Astrocyte (in vitro differentiated cells and primary cell): Measurements from ENCODE around the gene IPO13. TPM values are rescaled to one million over a fixed set of nuclear protein-coding genes. Genes with fewer than 3 reads are reported as not detected.

ENCODE experiments used
- DNase-seq: peaks from one replicate; pipeline ENCODE4 v3.0.0-alpha.2; 2010; ENCODE audit warnings: low read depth
- FAIRE-seq: peaks from 2 replicates; lab custom pipeline; 2011; peaks lifted over from hg19 to GRCh38; lab: Jason Lieb, UNC
- H2AFZ ChIP-seq: 2 replicates; pipeline ENCODE4 v1.6.0; 2012; ENCODE audit warnings: low read depth, low read length, inconsistent platforms
- H3K27ac ChIP-seq: 2 replicates; pipeline ENCODE4 v1.5.1; 2011; ENCODE audit warnings: low read depth, low read length, inconsistent platforms
- H3K27me3 ChIP-seq: 2 replicates; pipeline ENCODE4 v1.6.0; 2011; ENCODE audit warnings: low read length, inconsistent platforms; ENCODE audit not compliant: insufficient read depth
- H3K36me3 ChIP-seq: 2 replicates; pipeline ENCODE4 v1.5.1; 2011; ENCODE audit warnings: low read length, inconsistent platforms; ENCODE audit not compliant: insufficient read depth
- H3K4me1 ChIP-seq: 2 replicates; pipeline ENCODE4 v1.5.1; 2011; ENCODE audit warnings: low read length, inconsistent platforms; ENCODE audit not compliant: insufficient read depth
- H3K4me2 ChIP-seq: 2 replicates; pipeline ENCODE4 v1.6.0; 2012; ENCODE audit warnings: low read length, inconsistent platforms
- H3K4me3 ChIP-seq: 2 replicates; pipeline ENCODE4 v1.5.1; 2011; ENCODE audit warnings: low read depth, mild to moderate bottlenecking, low read length, inconsistent platforms; ENCODE audit not compliant: insufficient read depth
- H3K79me2 ChIP-seq: 2 replicates; pipeline ENCODE4 v1.6.0; 2012; ENCODE audit warnings: mild to moderate bottlenecking, low read length, inconsistent platforms; ENCODE audit not compliant: insufficient read depth
- H3K9ac ChIP-seq: 2 replicates; pipeline ENCODE4 v1.6.0; 2012; ENCODE audit warnings: mild to moderate bottlenecking, low read length, inconsistent platforms
- H3K9me3 ChIP-seq: 2 replicates; pipeline ENCODE4 v1.5.1; 2012; ENCODE audit warnings: low read depth, mild to moderate bottlenecking, low read length, inconsistent platforms; ENCODE audit not compliant: insufficient read depth
- H4K20me1 ChIP-seq: 2 replicates; pipeline ENCODE4 v1.6.0; 2012; ENCODE audit warnings: low read length, inconsistent platforms; ENCODE audit not compliant: insufficient read depth
- H3K27ac Mint-ChIP-seq: one replicate; pipeline ENCODE4 v1.8.0; 2021; ENCODE audit warnings: mild to moderate bottlenecking, mixed read lengths; ENCODE audit not compliant: unreplicated experiment
- H3K27me3 Mint-ChIP-seq: one replicate; pipeline ENCODE4 v1.8.0; 2021; ENCODE audit warnings: low read depth, mixed read lengths; ENCODE audit not compliant: unreplicated experiment
- H3K36me3 Mint-ChIP-seq: one replicate; pipeline ENCODE4 v1.8.0; 2021; ENCODE audit warnings: low read depth, mixed read lengths; ENCODE audit not compliant: unreplicated experiment
- H3K4me1 Mint-ChIP-seq: one replicate; pipeline ENCODE4 v1.8.0; 2021; ENCODE audit warnings: low read depth, mixed read lengths; ENCODE audit not compliant: unreplicated experiment
- H3K4me3 Mint-ChIP-seq: one replicate; pipeline ENCODE4 v1.8.0; 2021; ENCODE audit warnings: mild to moderate bottlenecking, moderate library complexity, mixed read lengths; ENCODE audit not compliant: unreplicated experiment
- H3K9me3 Mint-ChIP-seq: one replicate; pipeline ENCODE4 v1.8.0; 2021; ENCODE audit warnings: mild to moderate bottlenecking, mixed read lengths; ENCODE audit not compliant: unreplicated experiment
- CTCF ChIP-seq: IDR thresholded peaks from 2 replicates; pipeline ENCODE4 v1.5.1; 2011; ENCODE audit warnings: low read depth, mild to moderate bottlenecking, inconsistent platforms, low read length, moderate library complexity; ENCODE audit not compliant: insufficient read depth
- EZH2 ChIP-seq: IDR thresholded peaks from 2 replicates; pipeline ENCODE4 v1.6.1; 2012; ENCODE audit warnings: mild to moderate bottlenecking, low read length, inconsistent platforms; ENCODE audit not compliant: insufficient read depth
- total RNA-seq: library from RNA; stranded (reverse); gene quantifications from 2 replicates; pipeline ENCODE4 v1.2.1, GENCODE V29; 2021

IPO13 gene
- total RNA-seq, 1 donor from 2014 or later: 31.0 TPM

- Histone ChIP-seq H3K9ac (no peak overlapping the region), H3K36me3 (no peaks in the 10 kb centered on the region), H3K79me2 (no peaks in the 10 kb centered on the region), H3K4me1 (peaks cover 1% of the 10 kb centered on the region), H4K20me1 (no peaks in the 10 kb centered on the region), H3K27ac (no peak overlapping the region), H2AFZ (no peak overlapping the region), H3K27me3 (no peaks in the 10 kb centered on the region), H3K4me3 (no peak overlapping the region), H3K4me2 (no peak overlapping the region), H3K9me3 (no peaks in the 10 kb centered on the region)
- H3K27ac Mint-ChIP-seq: no peak overlapping the region
- DNase-seq: no peak
- peaks cover 2% of the 10 kb centered on the region for H3K27me3 Mint-ChIP-seq
- FAIRE-seq: no peak
- peaks cover 2% of the 10 kb centered on the region for H3K9me3 Mint-ChIP-seq
- peaks cover 2% of the 10 kb centered on the region for H3K4me1 Mint-ChIP-seq
- H3K36me3 Mint-ChIP-seq: peaks cover 13% of the 10 kb centered on the region
- no peak overlapping the region for H3K4me3 Mint-ChIP-seq
- TF ChIP-seq EZH2 (no peak), CTCF (no peak)
Measured at GRCh38 chr1:43995984-43996732, 49.4 kb downstream of the IPO13 start.

- no peak overlapping the region for H3K27ac ChIP-seq
- Mint-ChIP-seq H3K27me3 (peaks cover 2% of the 10 kb centered on the region), H3K9me3 (peaks cover 2% of the 10 kb centered on the region), H3K27ac (no peak overlapping the region), H3K4me3 (no peak overlapping the region), H3K4me1 (peaks cover 2% of the 10 kb centered on the region), H3K36me3 (peaks cover 17% of the 10 kb centered on the region)
- TF ChIP-seq EZH2: no peak
- TF ChIP-seq CTCF: no peak
- no peaks in the 10 kb centered on the region for H3K36me3 ChIP-seq
- H3K79me2 ChIP-seq: no peaks in the 10 kb centered on the region
- H3K4me1 ChIP-seq: no peaks in the 10 kb centered on the region
- no peaks in the 10 kb centered on the region for H3K9me3 ChIP-seq
- H3K4me2 ChIP-seq: no peak overlapping the region
- no peak overlapping the region for H2AFZ ChIP-seq
- H3K4me3 ChIP-seq: no peak overlapping the region
- H3K9ac ChIP-seq: no peak overlapping the region
- FAIRE-seq (no peak), DNase-seq (no peak)
- H4K20me1 ChIP-seq: no peaks in the 10 kb centered on the region
- no peaks in the 10 kb centered on the region for H3K27me3 ChIP-seq
Measured at GRCh38 chr1:43996733-43997115, 50.0 kb downstream of the IPO13 start.
